ENCODE measurements around the gene MTX1. TPM values are rescaled to one million over a fixed set of nuclear protein-coding genes. Genes with fewer than 3 reads are reported as not detected.

The MTX1 gene
- total and polyA plus RNA-seq, 9 of the 15 experiments (the other 6 are each of a cell fraction or from before 2014, with no cell fraction given) = 29.1 to 98.4 (median 66.9) TPM

- TF ChIP-seq ZBTB2 (IDR thresholded peaks at IDR 0.05) (peak; percentile 99), ZBTB26 (CRISPR knock-in tag; IDR thresholded peaks at IDR 0.05) (peak; percentile 96; the same call in 1 of the 2 replicates), KDM4B (IDR thresholded peaks at IDR 0.05; ENCODE audit: borderline replicate concordance in 2 of 2, low read depth in 1 of 2) (peak in 1 of 2 experiments; percentile 56; a peak in 1 of 4 replicates), NR1H2 (CRISPR knock-in tag; IDR thresholded peaks at IDR 0.05) (peak; percentile 92; the same call in 1 of the 2 replicates), ATF7 (IDR thresholded peaks at IDR 0.05) (peak; percentile 92), ZNF589 (CRISPR knock-in tag; IDR thresholded peaks at IDR 0.05; ENCODE audit: low read depth) (peak; percentile 93; the same call in 1 of the 2 replicates), PTTG1 (tag; IDR thresholded peaks at IDR 0.05; ENCODE audit: low read depth) (no peak), STAG1 (CRISPR knock-in tag; IDR thresholded peaks at IDR 0.05; ENCODE audit: borderline replicate concordance) (no peak), TGIF2 (CRISPR knock-in tag; IDR thresholded peaks at IDR 0.05) (no peak), CC2D1A (IDR thresholded peaks at IDR 0.05) (peak; percentile 90), CTCFL (IDR thresholded peaks at IDR 0.05; ENCODE audit: borderline replicate concordance, insufficient read depth, low read depth, low read length, poor library complexity, severe bottlenecking) (peak; percentile 3), ZFX (CRISPR knock-in tag; IDR thresholded peaks at IDR 0.05) (peak; percentile 47), ZNF316 (IDR thresholded peaks at IDR 0.05) (no peak), ATF1 (CRISPR knock-in tag; IDR thresholded peaks at IDR 0.05) (peak; percentile 69), ATF1 (tag; IDR thresholded peaks at IDR 0.05) (peak; percentile 97), NKRF (IDR thresholded peaks at IDR 0.05; ENCODE audit: borderline replicate concordance) (peak; percentile 82), CBFB (CRISPR knock-in tag; IDR thresholded peaks at IDR 0.05) (peak; percentile 56; the same call in 1 of the 2 replicates), CAMTA2 (CRISPR knock-in tag; conservative IDR thresholded peaks at IDR 0.05) (no peak; the same call in 1 of the 2 replicates), SMAD2 (IDR thresholded peaks at IDR 0.05; ENCODE audit: low read depth, low read length) (no peak), MTA2 (IDR thresholded peaks at IDR 0.05; ENCODE audit: low read depth) (peak; percentile 89), MIER1 (IDR thresholded peaks at IDR 0.05; ENCODE audit: low read depth) (peak; percentile 72; the same call in 1 of the 2 replicates)
Measured at GRCh38 chr1:155244368-155245162, 36.1 kb downstream of the MTX1 start (continued).

Data from K562 (cell line).